SW480 (cell line): ENCODE results near the gene CFAP20DC.
"Not testable (repeated sequence)": the region's sequence is repeated elsewhere in the genome, so short reads cannot be mapped to it uniquely, and the experiment has no call there.

Source experiments
- DNase-seq: peaks from one replicate; pipeline ENCODE4 v3.0.0-alpha.2; 2016; ENCODE audit warnings: low spot score

The CFAP20DC gene

DNA sequence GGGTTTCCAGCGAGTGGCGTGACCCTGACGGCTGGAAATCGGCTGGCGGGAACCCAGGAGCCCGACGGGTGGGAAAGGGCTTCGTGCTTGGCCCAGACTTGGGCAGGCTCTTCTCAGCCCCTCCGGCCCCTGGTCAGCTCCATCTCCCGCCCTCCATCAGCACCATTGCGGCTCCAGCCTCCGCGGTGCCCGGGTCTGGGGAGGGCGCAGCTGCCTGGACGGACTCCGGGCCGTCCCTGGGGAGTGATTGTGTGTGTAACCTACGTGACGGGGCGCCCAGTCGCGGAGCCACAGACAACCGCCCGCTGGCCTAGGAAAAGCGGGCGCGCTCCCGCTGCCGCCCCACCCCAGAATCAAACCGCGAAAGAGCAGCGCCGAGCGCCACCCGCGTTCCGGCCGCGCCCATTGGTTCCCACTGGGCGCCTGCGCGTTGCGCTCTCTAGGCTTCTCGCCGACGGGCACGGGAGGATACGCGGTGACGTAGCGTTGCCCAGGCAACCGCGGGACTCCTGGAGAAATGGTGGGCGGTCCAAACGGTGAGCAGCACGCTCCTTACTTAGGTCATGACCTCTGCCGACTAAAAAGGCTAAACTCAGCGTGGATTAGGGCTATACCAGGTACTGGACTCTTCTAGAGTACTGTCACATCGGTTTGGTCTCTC lies at the start of gene CFAP20DC:
Gene CFAP20DC, minus strand, starts transcription at position 355 of the 661 bp plus-strand sequence. CDS start 394 bp downstream, outside the sequence.
- peak; percentile 91 for DNase-seq

DNA sequence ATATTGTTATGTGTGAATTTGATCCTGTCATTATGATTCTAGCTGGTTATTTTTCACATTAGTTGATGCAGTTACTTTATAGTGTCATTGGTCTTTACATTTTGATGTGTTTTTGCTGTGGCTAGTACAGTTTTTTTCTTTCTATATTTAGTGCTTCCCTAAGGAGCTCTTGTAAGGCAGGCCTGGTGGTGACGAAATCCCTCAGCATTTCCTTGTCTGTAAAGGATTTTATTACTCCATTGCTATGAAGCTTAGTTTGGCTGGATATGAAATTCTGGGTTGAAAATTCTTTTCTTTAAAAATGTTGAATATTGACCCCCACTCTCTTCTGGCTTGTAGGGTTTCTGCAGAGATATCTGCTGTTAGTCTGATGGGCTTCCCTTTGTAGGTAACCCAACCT lies 48.7 kb upstream of the CFAP20DC start:
- DNase-seq = not testable (repeated sequence)

GRCh38 chr3:59094446-59094845 lies 44.6 kb upstream of the CFAP20DC start:
- no peak for DNase-seq

- no peak for DNase-seq
These were observed 43.7 kb upstream of the CFAP20DC start for GRCh38 chr3:59093521-59093920.

DNA sequence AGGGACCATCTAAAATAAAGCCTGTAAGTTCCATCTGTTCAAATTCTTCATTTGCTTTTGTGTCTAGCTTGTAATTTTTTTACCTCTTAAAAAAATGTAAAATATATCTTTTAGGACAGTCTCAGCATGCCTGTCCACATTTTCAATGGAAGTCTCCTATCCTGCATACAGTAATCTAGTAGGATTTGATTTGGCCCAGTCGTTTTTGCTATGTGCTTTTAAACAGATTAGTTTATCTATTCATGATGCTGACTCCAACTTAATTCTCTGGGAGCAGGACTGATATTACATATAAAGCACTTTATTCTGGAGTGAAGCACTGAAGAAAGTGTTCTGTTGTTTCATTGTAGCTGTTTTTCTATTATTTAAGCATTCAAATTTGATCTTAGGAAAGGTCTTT lies 38.9 kb upstream of the CFAP20DC start:
- no peak for DNase-seq

DNA sequence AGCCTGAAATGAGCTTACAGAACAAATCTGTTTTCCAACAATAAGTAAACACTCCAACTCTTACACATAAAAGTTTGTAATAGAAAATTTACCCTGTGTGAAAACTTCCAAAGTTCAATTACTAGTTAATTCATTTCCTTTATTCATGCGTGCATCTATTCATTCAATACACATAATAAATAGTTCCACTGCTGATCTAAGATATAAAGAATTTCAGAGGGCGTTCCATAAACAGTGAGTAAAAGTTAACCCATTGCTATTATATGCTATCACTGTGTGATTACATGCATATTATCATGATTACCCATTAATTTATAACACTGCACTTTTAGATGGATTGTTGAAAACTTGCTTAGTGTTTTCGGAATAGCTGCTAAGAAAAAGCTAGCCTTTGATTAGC lies 36.2 kb upstream of the CFAP20DC start:
- no peak for DNase-seq

DNA sequence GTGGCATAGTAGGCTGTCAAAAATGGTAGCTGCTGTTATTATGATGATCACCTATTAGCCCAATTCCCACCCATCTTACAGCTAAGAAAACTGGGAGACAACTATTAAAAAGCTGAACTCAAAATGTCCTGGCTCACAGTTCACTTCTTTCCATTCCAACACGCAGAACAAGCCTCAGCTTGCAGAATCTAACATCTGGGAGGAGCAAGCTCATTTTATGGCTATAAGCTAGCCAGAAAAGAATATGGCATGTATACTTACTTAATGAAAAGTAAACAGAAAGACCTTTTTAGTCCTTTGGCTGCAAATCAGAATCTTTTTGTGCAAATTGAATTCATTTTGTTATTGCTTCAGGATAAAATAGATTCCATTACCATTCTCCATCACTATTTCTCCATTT lies 34.8 kb upstream of the CFAP20DC start:
- no peak for DNase-seq

DNA sequence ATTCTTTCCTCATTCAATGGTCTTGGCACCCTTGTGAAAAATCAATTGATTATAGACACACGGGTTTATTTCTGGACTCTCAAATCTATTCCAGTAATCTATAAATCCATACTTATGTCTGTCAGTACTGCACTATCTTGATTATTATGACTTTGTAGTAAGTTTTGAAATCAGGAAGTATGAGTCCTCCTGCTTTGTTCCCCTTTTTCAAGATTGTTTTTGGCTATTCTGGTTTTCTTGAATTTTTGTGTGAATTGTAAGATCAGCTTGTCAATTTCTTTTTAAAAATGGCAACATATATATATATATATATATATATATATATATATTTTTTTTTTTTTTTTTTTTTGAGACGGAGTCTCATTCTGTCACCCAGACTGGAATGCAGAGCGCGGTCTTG lies 32.3 kb upstream of the CFAP20DC start:
- no peak for DNase-seq

DNA sequence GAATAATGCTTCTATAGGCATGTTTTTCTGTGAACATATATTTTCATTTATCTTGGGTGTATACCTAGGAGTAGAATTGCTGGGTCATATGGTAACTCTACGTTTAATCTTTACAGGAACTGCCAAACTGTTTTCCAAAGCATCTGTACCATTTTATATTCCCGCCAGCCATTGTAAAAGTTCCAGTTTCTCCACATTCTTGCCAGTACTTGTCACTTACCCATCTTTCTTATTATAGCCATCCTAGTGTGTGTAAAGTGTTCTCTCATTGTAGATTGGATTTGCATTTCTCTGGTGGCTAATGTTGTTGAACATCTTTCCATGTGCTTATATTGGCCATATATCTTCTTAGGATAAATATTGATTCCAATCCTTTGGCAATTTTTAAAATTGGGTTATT lies 31.2 kb upstream of the CFAP20DC start:
- DNase-seq = no peak

- DNase-seq = no peak
These were observed 30.1 kb upstream of the CFAP20DC start for GRCh38 chr3:59079962-59080361.

DNA sequence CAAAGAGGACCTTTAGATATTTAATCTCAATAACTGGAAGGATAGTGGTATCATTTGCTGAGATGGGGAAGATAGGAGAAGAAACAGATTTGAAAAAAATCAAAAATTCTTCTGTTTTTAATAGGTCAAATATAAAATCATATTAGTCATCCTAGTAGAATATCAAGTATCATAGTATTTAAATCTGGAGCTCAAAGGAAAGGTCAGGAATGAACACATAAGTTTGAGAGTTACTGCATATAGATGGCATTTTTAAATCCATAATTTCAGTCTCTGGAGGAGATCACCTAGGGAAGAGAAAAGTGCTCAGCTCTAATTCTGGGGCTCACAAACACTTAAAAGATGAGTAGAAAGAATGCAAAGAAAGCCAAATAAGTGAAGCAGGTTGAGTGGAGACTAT lies 24.9 kb upstream of the CFAP20DC start:
- DNase-seq = no peak

- no peak for DNase-seq
These were observed 22.9 kb upstream of the CFAP20DC start for GRCh38 chr3:59072681-59073080.

- no peak for DNase-seq
These were observed 20.0 kb upstream of the CFAP20DC start for GRCh38 chr3:59069838-59070237.

DNA sequence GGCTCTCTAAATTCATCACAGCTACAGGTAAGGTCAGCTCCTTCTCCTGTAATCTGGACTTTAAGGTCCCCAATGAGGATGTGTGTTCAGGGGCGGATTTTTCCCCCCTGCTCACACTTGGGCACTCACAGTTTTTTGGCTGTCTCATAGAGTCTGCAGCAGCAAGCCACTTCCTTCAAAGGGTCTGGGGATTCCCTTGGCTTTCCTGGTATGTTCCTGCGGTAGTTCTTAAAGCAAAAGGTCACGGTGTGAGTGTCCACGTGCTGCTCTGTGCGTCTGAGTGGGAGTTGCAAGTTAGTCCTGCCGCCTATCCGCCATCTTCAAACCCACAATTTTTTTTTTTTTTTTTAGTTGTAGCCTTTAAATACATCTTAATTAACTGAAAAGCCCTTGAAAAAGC lies 15.4 kb upstream of the CFAP20DC start:
- no peak for DNase-seq

GRCh38 chr3:59064728-59065127 lies 14.9 kb upstream of the CFAP20DC start:
- DNase-seq = no peak

DNA sequence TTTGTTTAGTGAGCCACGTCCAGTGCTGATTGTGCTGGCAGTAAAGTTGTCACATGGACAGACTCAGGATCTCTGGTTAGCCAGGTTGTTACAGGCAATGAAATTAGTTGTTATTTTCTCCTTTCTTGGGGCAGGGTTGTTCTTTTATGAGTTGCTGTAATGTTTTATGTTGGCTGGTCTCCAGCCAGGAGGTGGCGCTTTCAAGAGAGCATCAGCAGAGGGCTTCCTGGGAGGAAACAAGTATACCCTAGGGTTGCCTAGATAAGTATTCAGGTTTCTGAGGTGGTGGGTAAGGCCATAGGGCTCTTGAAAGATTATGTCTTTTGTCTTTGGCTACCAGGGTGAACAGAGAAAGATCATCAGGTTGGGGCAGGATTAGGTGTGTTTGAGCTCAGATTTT lies 14.5 kb upstream of the CFAP20DC start:
- DNase-seq = no peak

GRCh38 chr3:59056706-59057105 lies 6.9 kb upstream of the CFAP20DC start:
- DNase-seq = no peak

DNA sequence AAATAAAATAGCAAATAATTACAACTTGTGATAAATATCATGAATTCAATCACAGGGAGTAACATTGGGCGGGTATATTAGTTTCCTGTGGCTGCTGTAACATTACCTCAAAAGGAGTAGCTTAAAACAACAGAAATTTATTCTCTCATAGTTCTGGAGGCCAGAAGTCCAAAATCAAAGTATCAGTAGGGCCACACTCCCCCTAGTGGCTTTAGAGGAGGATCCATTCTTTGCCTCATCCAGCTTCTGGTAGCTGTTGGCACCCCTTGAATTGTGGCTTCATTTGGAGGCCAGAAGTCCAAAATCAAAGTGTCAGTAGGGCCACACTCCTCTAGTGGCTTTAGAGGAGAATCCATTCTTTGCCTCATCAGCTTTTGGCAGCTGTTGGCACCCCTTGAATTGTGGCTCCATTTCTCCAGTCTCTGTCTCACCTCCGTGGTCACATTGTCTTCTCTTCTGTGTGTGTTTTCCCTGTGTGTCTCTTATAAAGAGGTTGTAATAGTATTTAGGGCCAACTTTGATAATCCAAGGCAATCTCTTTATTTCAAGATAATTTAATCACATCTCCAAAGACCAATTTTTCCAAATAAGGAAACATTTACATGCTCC lies 3.1 kb upstream of the CFAP20DC start:
- DNase-seq = peak; percentile 54

- not testable (repeated sequence) for DNase-seq
These were observed 1.1 kb upstream of the CFAP20DC start for GRCh38 chr3:59050811-59051414.

GRCh38 chr3:59046839-59047238 lies 3.0 kb downstream of the CFAP20DC start:
- DNase-seq = no peak

GRCh38 chr3:59043391-59043790 lies 6.4 kb downstream of the CFAP20DC start:
- no peak for DNase-seq

GRCh38 chr3:59040902-59041301 lies 8.9 kb downstream of the CFAP20DC start:
- no peak for DNase-seq

DNA sequence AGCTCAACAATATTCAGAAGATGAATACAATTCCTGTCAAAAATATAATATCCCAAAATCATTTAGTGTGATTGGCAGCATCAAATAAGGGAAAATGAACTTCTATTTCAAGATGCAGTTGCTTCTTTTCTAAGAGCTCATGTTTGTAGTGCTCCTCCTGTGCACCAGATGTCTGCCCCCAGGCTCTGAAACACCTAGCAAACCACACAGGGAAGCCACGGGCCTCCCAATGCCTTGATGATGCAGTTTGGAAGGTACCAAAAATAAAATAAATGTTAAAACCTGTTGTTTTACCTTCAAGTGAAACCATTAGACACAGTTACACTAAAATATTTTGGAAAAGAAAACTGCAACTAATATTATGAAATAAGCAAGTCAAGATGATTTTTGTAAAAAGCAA lies 22.2 kb downstream of the CFAP20DC start:
- DNase-seq = no peak

GRCh38 chr3:59023612-59024011 lies 26.2 kb downstream of the CFAP20DC start:
- no peak for DNase-seq
